Fibroblast of lung (primary cell): Measurements from ENCODE around the gene XBP1. TPM values are rescaled to one million over a fixed set of nuclear protein-coding genes. Genes with fewer than 3 reads are reported as not detected.

Experiments used
- DNase-seq, 2 donors: peaks; one replicate each; pipeline versions ENCODE4 v3.0.0 to v3.0.0-alpha.2; 2010; ENCODE audit warnings: low read depth in 2 of 2
- H2AFZ ChIP-seq: 2 replicates; pipeline ENCODE4 v1.5.1; 2012; ENCODE audit warnings: low read length, control low read depth, inconsistent platforms
- H3K27ac ChIP-seq: 2 replicates; pipeline ENCODE4 v1.5.1; 2011; ENCODE audit warnings: low read length, control low read depth; ENCODE audit not compliant: insufficient read depth
- H3K27me3 ChIP-seq: 2 replicates; pipeline ENCODE4 v1.5.1; 2011; ENCODE audit warnings: mild to moderate bottlenecking, low read length; ENCODE audit not compliant: control insufficient read depth, insufficient read depth
- H3K36me3 ChIP-seq: 2 replicates; pipeline ENCODE4 v1.5.1; 2011; ENCODE audit warnings: low read length; ENCODE audit not compliant: control insufficient read depth, insufficient read depth
- H3K4me1 ChIP-seq: 2 replicates; pipeline ENCODE4 v1.5.1; 2011; ENCODE audit warnings: low read length; ENCODE audit not compliant: control insufficient read depth, insufficient read depth; ENCODE audit errors: extremely low read depth
- H3K4me2 ChIP-seq: 2 replicates; pipeline ENCODE4 v1.5.1; 2011; ENCODE audit warnings: low read length, control low read depth; ENCODE audit not compliant: insufficient read depth; ENCODE audit errors: extremely low read depth
- H3K4me3 ChIP-seq, 4 experiments: fragments of 200-600 bp in 1 of 4; sonication (generic) in 1 of 4; replicated peaks in 1 of 4; 2 replicates each; pipeline ENCODE4 v1.5.1; 2011 to 2016; ENCODE audit warnings: low read length in 4 of 4, low read depth in 3 of 4, mild to moderate bottlenecking in 3 of 4, control low read depth in 2 of 4, inconsistent platforms in 1 of 4, mixed read lengths in 1 of 4; ENCODE audit not compliant: insufficient read depth in 1 of 4; ENCODE audit errors: control extremely low read depth in 1 of 4
- H3K79me2 ChIP-seq: 2 replicates; pipeline ENCODE4 v1.5.1; 2012; ENCODE audit warnings: mild to moderate bottlenecking, low read length, inconsistent platforms; ENCODE audit not compliant: control insufficient read depth, insufficient read depth
- H3K9ac ChIP-seq: 2 replicates; pipeline ENCODE4 v1.5.1; 2011; ENCODE audit warnings: mild to moderate bottlenecking, low read length, control low read depth; ENCODE audit not compliant: insufficient read depth
- H3K9me3 ChIP-seq: 2 replicates; pipeline ENCODE4 v1.5.1; 2012; ENCODE audit warnings: low read depth, low read length; ENCODE audit not compliant: control insufficient read depth, insufficient read depth
- H4K20me1 ChIP-seq: 2 replicates; pipeline ENCODE4 v1.5.1; 2011; ENCODE audit warnings: low read length; ENCODE audit not compliant: control insufficient read depth, insufficient read depth; ENCODE audit errors: extremely low read depth
- CTCF ChIP-seq, 2 donors: IDR thresholded peaks in 1 of 2; conservative IDR thresholded peaks in 1 of 2; 1 replicate in 1 of 2; 2 replicates in 1 of 2; pipeline ENCODE4 v1.5.1; 2011 to 2012; ENCODE audit warnings: low read length in 2 of 2, control low read depth in 1 of 2, inconsistent platforms in 1 of 2, low read depth in 1 of 2, mild to moderate bottlenecking in 1 of 2
- EZH2 ChIP-seq: IDR thresholded peaks from 2 replicates; pipeline ENCODE4 v1.5.1; 2012; ENCODE audit warnings: low read length, control low read depth, mild to moderate bottlenecking; ENCODE audit errors: missing control alignments
- polyA plus RNA-seq, 2 donors: library from polyadenylated mRNA; depleted of rRNA in 1 of 2; stranded (reverse) in 1 of 2; unstranded in 1 of 2; fragments of >200 nt; gene quantifications; 2 replicates each; pipeline ENCODE4 v1.2.1, GENCODE V29; 2011 to 2012; ENCODE audit warnings: missing spikeins in 1 of 2
- total RNA-seq: library from RNA; depleted of rRNA; stranded (reverse); fragments of >200 nt; gene quantifications from 2 replicates; pipeline ENCODE4 v1.2.1, GENCODE V29; 2014

Gene XBP1
- total and polyA plus RNA-seq, 2 donors (not counting 1 experiment from before 2014, with no cell fraction given) = 144 to 241 TPM

- Histone ChIP-seq H2AFZ (no peak overlapping the region), H3K79me2 (no peaks in the 10 kb centered on the region), H3K27ac (no peak overlapping the region), H3K4me2 (no peak overlapping the region), H3K27me3 (no peaks in the 10 kb centered on the region), H3K9ac (no peak overlapping the region), H3K36me3 (no peaks in the 10 kb centered on the region), H4K20me1 (no peaks in the 10 kb centered on the region), H3K4me1 (no peaks in the 10 kb centered on the region), H3K4me3 (no peak overlapping the region), H3K9me3 (no peaks in the 10 kb centered on the region)
- TF ChIP-seq CTCF (conservative IDR thresholded peaks at IDR 0.05 in 1 of 2, IDR thresholded peaks at IDR 0.05 in 1 of 2; ENCODE audit: low read depth in 1 of 2, low read length in 2 of 2) (no peak), EZH2 (no peak)
- DNase-seq = no peak
Observed at GRCh38 chr22:28815729-28816128, 15.4 kb upstream of the XBP1 start.

GRCh38 chr22:28815111-28815510 lies 14.7 kb upstream of the XBP1 start:
- H3K27me3 ChIP-seq = no peaks in the 10 kb centered on the region
- H2AFZ ChIP-seq = no peak overlapping the region
- no peaks in the 10 kb centered on the region for H3K9me3 ChIP-seq
- H3K79me2 ChIP-seq = no peaks in the 10 kb centered on the region
- no peaks in the 10 kb centered on the region for H3K36me3 ChIP-seq
- TF ChIP-seq CTCF (conservative IDR thresholded peaks at IDR 0.05 in 1 of 2, IDR thresholded peaks at IDR 0.05 in 1 of 2; ENCODE audit: low read depth in 1 of 2, low read length in 2 of 2) (no peak), EZH2 (no peak)
- no peak overlapping the region for H3K4me2 ChIP-seq
- H4K20me1 ChIP-seq = no peaks in the 10 kb centered on the region
- no peak overlapping the region for H3K9ac ChIP-seq
- no peak overlapping the region for H3K4me3 ChIP-seq
- H3K4me1 ChIP-seq = no peaks in the 10 kb centered on the region
- no peak overlapping the region for H3K27ac ChIP-seq
- no peak for DNase-seq

- H4K20me1 ChIP-seq = no peaks in the 10 kb centered on the region
- H3K9me3 ChIP-seq = no peaks in the 10 kb centered on the region
- H3K79me2 ChIP-seq = no peaks in the 10 kb centered on the region
- no peak overlapping the region for H3K9ac ChIP-seq
- H3K27me3 ChIP-seq = no peaks in the 10 kb centered on the region
- peak in 1 of 2 donors; percentile 39 for DNase-seq
- no peak overlapping the region for H3K4me3 ChIP-seq
- H2AFZ ChIP-seq = no peak overlapping the region
- H3K36me3 ChIP-seq = no peaks in the 10 kb centered on the region
- no peak overlapping the region for H3K4me2 ChIP-seq
- H3K4me1 ChIP-seq = no peaks in the 10 kb centered on the region
- TF ChIP-seq EZH2 (no peak), CTCF (conservative IDR thresholded peaks at IDR 0.05 in 1 of 2, IDR thresholded peaks at IDR 0.05 in 1 of 2; ENCODE audit: low read depth in 1 of 2, low read length in 2 of 2) (no peak)
- H3K27ac ChIP-seq = no peak overlapping the region
Observed at GRCh38 chr22:28813772-28814518, 13.6 kb upstream of the XBP1 start.
